GM23338 (cell line): Measurements from ENCODE around the gene ARHGEF11. TPM values are rescaled to one million over a fixed set of nuclear protein-coding genes. Genes with fewer than 3 reads are reported as not detected.

Experiments
- ATAC-seq: fragments of 200-7000 bp; cut with Tn5 transposase; 3 replicates; pipeline ENCODE4 v1.9.1; 2020
- DNase-seq: peaks from one replicate; pipeline ENCODE4 v3.0.0-alpha.2; 2015; ENCODE audit warnings: low spot score
- H2AFZ ChIP-seq: fragments of 200-600 bp; sonication (generic); 2 replicates; pipeline ENCODE4 v1.8.0; 2016; ENCODE audit warnings: antibody characterized with exemption, mild to moderate bottlenecking, moderate library complexity
- H3F3A ChIP-seq: fragments of 200-600 bp; sonication (generic); replicated peaks from 2 replicates; pipeline ENCODE4 v1.8.0; 2017; ENCODE audit warnings: antibody characterized with exemption, mixed run types, low read depth
- H3K27ac ChIP-seq: fragments of 200-600 bp; sonication (generic); 2 replicates; pipeline ENCODE4 v1.6.1; 2016; ENCODE audit warnings: low read depth
- H3K27me3 ChIP-seq: fragments of 200-600 bp; sonication (generic); 2 replicates; pipeline ENCODE4 v1.8.0; 2016; ENCODE audit warnings: mild to moderate bottlenecking, mixed run types, moderate library complexity; ENCODE audit not compliant: insufficient read depth
- H3K36me3 ChIP-seq: fragments of 200-600 bp; sonication (generic); 2 replicates; pipeline ENCODE4 v1.8.0; 2016; ENCODE audit warnings: mild to moderate bottlenecking; ENCODE audit not compliant: insufficient read depth
- H3K4me1 ChIP-seq: fragments of 200-600 bp; sonication (generic); 2 replicates; pipeline ENCODE4 v1.8.0; 2016; ENCODE audit warnings: mild to moderate bottlenecking, moderate library complexity; ENCODE audit not compliant: insufficient read depth
- H3K4me2 ChIP-seq: fragments of 200-600 bp; sonication (generic); 2 replicates; pipeline ENCODE4 v1.7.1; 2017; ENCODE audit warnings: mixed run types
- H3K4me3 ChIP-seq: fragments of 200-600 bp; sonication (generic); 2 replicates; pipeline ENCODE4 v1.6.1; 2016; ENCODE audit warnings: mixed run types
- H3K79me2 ChIP-seq: fragments of 200-600 bp; sonication (generic); replicated peaks from 2 replicates; pipeline ENCODE4 v1.8.0; 2017; ENCODE audit warnings: mild to moderate bottlenecking; ENCODE audit not compliant: insufficient read depth
- H3K9me2 ChIP-seq: fragments of 200-600 bp; sonication (generic); 2 replicates; pipeline ENCODE4 v1.8.0; 2017; ENCODE audit not compliant: insufficient read depth
- H4K20me1 ChIP-seq: fragments of 200-600 bp; sonication (generic); replicated peaks from 2 replicates; pipeline ENCODE4 v1.8.0; 2017; ENCODE audit warnings: mild to moderate bottlenecking; ENCODE audit not compliant: insufficient read depth
- H3K27ac Mint-ChIP-seq: 2 replicates; pipeline ENCODE4 v1.8.0; 2020; ENCODE audit warnings: inconsistent platforms, mild to moderate bottlenecking, moderate library complexity, mixed read lengths
- H3K27me3 Mint-ChIP-seq: 3 replicates; pipeline ENCODE4 v1.8.0; 2022; ENCODE audit warnings: low read depth, mild to moderate bottlenecking, moderate library complexity, mixed read lengths, inconsistent platforms; ENCODE audit not compliant: insufficient read depth, poor library complexity
- H3K36me3 Mint-ChIP-seq: 3 replicates; pipeline ENCODE4 v1.8.0; 2021; ENCODE audit warnings: low read depth, mild to moderate bottlenecking, inconsistent platforms, moderate library complexity, mixed read lengths
- H3K4me1 Mint-ChIP-seq: 3 replicates; pipeline ENCODE4 v1.8.0; 2020; ENCODE audit warnings: mild to moderate bottlenecking, inconsistent platforms, mixed read lengths
- H3K4me3 Mint-ChIP-seq: 3 replicates; pipeline ENCODE4 v1.8.0; 2021; ENCODE audit warnings: moderate library complexity, mild to moderate bottlenecking, inconsistent platforms, mixed read lengths
- H3K9me3 Mint-ChIP-seq: 3 replicates; pipeline ENCODE4 v1.8.0; 2020; ENCODE audit warnings: moderate library complexity, mild to moderate bottlenecking, inconsistent platforms, mixed read lengths
- EZH2phosphoT487 ChIP-seq: fragments of 200-600 bp; sonication (generic); IDR thresholded peaks from one replicate; pipeline ENCODE4 v1.8.1; 2018; ENCODE audit warnings: antibody characterized with exemption; ENCODE audit not compliant: unreplicated experiment
- JUNB ChIP-seq: IDR thresholded peaks from one replicate; pipeline ENCODE4 v1.6.1; 2016; ENCODE audit warnings: antibody characterized with exemption; ENCODE audit not compliant: unreplicated experiment
- NANOG ChIP-seq: IDR thresholded peaks from 2 replicates; pipeline ENCODE4 v1.6.1; 2016; ENCODE audit warnings: antibody characterized with exemption, borderline replicate concordance
- ZNF114 ChIP-seq: fragments of 250-450 bp; sonication (Bioruptor Pico); IDR thresholded peaks from 2 replicates; pipeline ENCODE4 v1.5.0; 2020; ENCODE audit warnings: mild to moderate bottlenecking, moderate library complexity
- ZNF331 ChIP-seq: fragments of 250-450 bp; sonication (Bioruptor Pico); IDR thresholded peaks from 2 replicates; pipeline ENCODE4 v1.5.0; 2020; ENCODE audit warnings: low read depth, mild to moderate bottlenecking, moderate library complexity
- polyA plus RNA-seq: library from polyadenylated mRNA; unstranded; fragments of >200 nt; fragmentation: Nextera tagmentation; extraction: Ambion mirVana; gene quantifications from 2 replicates; pipeline ENCODE4 v1.2.1, GENCODE V29; 2016
- total RNA-seq: library from RNA; depleted of rRNA; stranded (reverse); fragments of >200 nt; shearing (Covaris generic); gene quantifications from 2 replicates; pipeline ENCODE4 v1.2.3, GENCODE V29; 2014
- TF ChIP-seq, protein P1 (sequence below): IDR thresholded peaks from one replicate; pipeline ENCODE4 v1.6.1; 2018; ENCODE audit warnings: antibody characterized with exemption; ENCODE audit not compliant: unreplicated experiment
- TF ChIP-seq, protein P2 (sequence below): fragments of 250-450 bp; sonication (Bioruptor Pico); IDR thresholded peaks from 2 replicates; pipeline ENCODE4 v1.5.0; 2020; ENCODE audit warnings: mild to moderate bottlenecking, moderate library complexity
- TF ChIP-seq, protein P3 (sequence below): IDR thresholded peaks from 2 replicates; pipeline ENCODE4 v1.6.1; 2016; ENCODE audit warnings: antibody characterized with exemption

ARHGEF11 gene
- total and polyA plus RNA-seq, 2 experiments from 2014 or later, result 12.3 to 33.7 TPM

DNA sequence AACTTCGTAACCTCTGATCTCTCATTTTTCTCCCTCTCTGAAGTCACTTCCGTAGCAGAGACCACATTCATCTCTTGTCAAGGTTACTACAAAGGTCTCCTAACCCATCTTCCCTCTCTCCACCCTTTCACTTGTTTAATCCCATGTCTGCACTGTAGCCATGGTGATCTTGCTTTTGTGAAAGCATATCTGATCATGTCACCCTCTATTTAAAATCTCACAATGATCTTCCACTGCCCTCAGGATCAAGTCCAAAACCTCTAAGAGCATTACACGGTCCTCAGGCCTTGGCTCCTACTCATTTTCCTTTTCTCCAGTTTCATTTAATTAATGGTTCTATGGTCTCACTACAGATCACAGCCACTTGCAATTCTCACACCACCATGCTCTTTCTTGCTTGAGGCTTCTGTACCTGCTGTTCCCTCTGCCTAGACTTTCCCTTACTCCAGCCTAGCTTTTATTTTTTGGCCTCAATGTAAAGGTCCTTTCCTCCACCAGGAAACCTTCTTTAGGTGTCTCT is 12.1 kb downstream of the ARHGEF11 start:
- Histone ChIP-seq H3F3A (no peaks in the 10 kb centered on the region), H3K4me1 (0 out of 2 replicates have a peak, but pooled peaks cover 11% of the 10 kb centered on the region), H3K79me2 (peaks cover 95% of the 10 kb centered on the region), H3K27ac (no peak overlapping the region), H3K9me2 (no peaks in the 10 kb centered on the region; the same call in 1 of the 2 replicates), H3K4me2 (no peak overlapping the region), H2AFZ (no peak overlapping the region), H4K20me1 (peaks cover 23% of the 10 kb centered on the region), H3K36me3 (no peaks in the 10 kb centered on the region), H3K27me3 (no peaks in the 10 kb centered on the region), H3K4me3 (no peak overlapping the region)
- Mint-ChIP-seq H3K36me3 (no peaks in the 10 kb centered on the region; the same call in 2 of the 3 replicates), H3K4me3 (no peak overlapping the region), H3K4me1 (peaks cover 12% of the 10 kb centered on the region), H3K9me3 (no peaks in the 10 kb centered on the region; the same call in 2 of the 3 replicates), H3K27me3 (peaks cover 11% of the 10 kb centered on the region), H3K27ac (no peak overlapping the region)
- TF ChIP-seq JUNB (no peak), ZNF114 (CRISPR knock-in tag) (no peak)
- no peak for ATAC-seq
- no peak for DNase-seq

DNA sequence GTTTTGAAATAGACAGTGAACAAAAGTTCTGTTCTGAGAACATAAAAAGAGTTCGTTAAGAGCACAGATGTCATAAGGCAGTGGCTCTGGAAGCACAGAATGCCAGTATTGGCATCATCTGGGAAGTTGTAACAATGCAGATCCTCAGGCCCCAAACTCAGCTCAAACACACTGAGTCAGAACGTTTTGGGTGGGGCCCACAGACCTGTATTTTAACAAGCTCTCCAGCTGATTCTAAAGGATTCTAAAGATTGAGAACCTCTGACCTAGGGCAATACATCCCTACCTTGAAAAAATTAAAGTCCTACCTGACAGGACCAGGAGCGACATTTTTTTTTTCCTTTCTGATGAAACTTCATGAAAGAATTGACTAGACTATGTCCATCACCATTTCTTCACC is 13.2 kb downstream of the ARHGEF11 start:
- no peaks in the 10 kb centered on the region for H3K36me3 ChIP-seq
- no peak overlapping the region for H3K4me2 ChIP-seq
- no peak overlapping the region for H2AFZ ChIP-seq
- H4K20me1 ChIP-seq, result peaks cover 23% of the 10 kb centered on the region
- peaks cover 95% of the 10 kb centered on the region for H3K79me2 ChIP-seq
- no peak overlapping the region for H3K4me3 Mint-ChIP-seq
- DNase-seq (no peak), ATAC-seq (no peak)
- H3K27ac Mint-ChIP-seq, result no peak overlapping the region
- no peaks in the 10 kb centered on the region; the same call in 2 of the 3 replicates for H3K36me3 Mint-ChIP-seq
- H3K9me3 Mint-ChIP-seq, result no peaks in the 10 kb centered on the region; the same call in 2 of the 3 replicates
- H3K27ac ChIP-seq, result no peak overlapping the region
- peaks cover 11% of the 10 kb centered on the region for H3K27me3 Mint-ChIP-seq
- H3K4me1 ChIP-seq, result 0 out of 2 replicates have a peak, but pooled peaks cover 14% of the 10 kb centered on the region
- no peak overlapping the region for H3K4me3 ChIP-seq
- no peaks in the 10 kb centered on the region; the same call in 1 of the 2 replicates for H3K9me2 ChIP-seq
- H3K4me1 Mint-ChIP-seq, result peaks cover 15% of the 10 kb centered on the region
- H3F3A ChIP-seq, result no peaks in the 10 kb centered on the region
- H3K27me3 ChIP-seq, result no peaks in the 10 kb centered on the region
- TF ChIP-seq, protein P1, sequence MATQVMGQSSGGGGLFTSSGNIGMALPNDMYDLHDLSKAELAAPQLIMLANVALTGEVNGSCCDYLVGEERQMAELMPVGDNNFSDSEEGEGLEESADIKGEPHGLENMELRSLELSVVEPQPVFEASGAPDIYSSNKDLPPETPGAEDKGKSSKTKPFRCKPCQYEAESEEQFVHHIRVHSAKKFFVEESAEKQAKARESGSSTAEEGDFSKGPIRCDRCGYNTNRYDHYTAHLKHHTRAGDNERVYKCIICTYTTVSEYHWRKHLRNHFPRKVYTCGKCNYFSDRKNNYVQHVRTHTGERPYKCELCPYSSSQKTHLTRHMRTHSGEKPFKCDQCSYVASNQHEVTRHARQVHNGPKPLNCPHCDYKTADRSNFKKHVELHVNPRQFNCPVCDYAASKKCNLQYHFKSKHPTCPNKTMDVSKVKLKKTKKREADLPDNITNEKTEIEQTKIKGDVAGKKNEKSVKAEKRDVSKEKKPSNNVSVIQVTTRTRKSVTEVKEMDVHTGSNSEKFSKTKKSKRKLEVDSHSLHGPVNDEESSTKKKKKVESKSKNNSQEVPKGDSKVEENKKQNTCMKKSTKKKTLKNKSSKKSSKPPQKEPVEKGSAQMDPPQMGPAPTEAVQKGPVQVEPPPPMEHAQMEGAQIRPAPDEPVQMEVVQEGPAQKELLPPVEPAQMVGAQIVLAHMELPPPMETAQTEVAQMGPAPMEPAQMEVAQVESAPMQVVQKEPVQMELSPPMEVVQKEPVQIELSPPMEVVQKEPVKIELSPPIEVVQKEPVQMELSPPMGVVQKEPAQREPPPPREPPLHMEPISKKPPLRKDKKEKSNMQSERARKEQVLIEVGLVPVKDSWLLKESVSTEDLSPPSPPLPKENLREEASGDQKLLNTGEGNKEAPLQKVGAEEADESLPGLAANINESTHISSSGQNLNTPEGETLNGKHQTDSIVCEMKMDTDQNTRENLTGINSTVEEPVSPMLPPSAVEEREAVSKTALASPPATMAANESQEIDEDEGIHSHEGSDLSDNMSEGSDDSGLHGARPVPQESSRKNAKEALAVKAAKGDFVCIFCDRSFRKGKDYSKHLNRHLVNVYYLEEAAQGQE, result no peak
- TF ChIP-seq JUNB (no peak), EZH2phosphoT487 (no peak), NANOG (no peak), ZNF331 (CRISPR knock-in tag) (no peak), ZNF114 (CRISPR knock-in tag) (no peak)
- TF ChIP-seq, protein P2, sequence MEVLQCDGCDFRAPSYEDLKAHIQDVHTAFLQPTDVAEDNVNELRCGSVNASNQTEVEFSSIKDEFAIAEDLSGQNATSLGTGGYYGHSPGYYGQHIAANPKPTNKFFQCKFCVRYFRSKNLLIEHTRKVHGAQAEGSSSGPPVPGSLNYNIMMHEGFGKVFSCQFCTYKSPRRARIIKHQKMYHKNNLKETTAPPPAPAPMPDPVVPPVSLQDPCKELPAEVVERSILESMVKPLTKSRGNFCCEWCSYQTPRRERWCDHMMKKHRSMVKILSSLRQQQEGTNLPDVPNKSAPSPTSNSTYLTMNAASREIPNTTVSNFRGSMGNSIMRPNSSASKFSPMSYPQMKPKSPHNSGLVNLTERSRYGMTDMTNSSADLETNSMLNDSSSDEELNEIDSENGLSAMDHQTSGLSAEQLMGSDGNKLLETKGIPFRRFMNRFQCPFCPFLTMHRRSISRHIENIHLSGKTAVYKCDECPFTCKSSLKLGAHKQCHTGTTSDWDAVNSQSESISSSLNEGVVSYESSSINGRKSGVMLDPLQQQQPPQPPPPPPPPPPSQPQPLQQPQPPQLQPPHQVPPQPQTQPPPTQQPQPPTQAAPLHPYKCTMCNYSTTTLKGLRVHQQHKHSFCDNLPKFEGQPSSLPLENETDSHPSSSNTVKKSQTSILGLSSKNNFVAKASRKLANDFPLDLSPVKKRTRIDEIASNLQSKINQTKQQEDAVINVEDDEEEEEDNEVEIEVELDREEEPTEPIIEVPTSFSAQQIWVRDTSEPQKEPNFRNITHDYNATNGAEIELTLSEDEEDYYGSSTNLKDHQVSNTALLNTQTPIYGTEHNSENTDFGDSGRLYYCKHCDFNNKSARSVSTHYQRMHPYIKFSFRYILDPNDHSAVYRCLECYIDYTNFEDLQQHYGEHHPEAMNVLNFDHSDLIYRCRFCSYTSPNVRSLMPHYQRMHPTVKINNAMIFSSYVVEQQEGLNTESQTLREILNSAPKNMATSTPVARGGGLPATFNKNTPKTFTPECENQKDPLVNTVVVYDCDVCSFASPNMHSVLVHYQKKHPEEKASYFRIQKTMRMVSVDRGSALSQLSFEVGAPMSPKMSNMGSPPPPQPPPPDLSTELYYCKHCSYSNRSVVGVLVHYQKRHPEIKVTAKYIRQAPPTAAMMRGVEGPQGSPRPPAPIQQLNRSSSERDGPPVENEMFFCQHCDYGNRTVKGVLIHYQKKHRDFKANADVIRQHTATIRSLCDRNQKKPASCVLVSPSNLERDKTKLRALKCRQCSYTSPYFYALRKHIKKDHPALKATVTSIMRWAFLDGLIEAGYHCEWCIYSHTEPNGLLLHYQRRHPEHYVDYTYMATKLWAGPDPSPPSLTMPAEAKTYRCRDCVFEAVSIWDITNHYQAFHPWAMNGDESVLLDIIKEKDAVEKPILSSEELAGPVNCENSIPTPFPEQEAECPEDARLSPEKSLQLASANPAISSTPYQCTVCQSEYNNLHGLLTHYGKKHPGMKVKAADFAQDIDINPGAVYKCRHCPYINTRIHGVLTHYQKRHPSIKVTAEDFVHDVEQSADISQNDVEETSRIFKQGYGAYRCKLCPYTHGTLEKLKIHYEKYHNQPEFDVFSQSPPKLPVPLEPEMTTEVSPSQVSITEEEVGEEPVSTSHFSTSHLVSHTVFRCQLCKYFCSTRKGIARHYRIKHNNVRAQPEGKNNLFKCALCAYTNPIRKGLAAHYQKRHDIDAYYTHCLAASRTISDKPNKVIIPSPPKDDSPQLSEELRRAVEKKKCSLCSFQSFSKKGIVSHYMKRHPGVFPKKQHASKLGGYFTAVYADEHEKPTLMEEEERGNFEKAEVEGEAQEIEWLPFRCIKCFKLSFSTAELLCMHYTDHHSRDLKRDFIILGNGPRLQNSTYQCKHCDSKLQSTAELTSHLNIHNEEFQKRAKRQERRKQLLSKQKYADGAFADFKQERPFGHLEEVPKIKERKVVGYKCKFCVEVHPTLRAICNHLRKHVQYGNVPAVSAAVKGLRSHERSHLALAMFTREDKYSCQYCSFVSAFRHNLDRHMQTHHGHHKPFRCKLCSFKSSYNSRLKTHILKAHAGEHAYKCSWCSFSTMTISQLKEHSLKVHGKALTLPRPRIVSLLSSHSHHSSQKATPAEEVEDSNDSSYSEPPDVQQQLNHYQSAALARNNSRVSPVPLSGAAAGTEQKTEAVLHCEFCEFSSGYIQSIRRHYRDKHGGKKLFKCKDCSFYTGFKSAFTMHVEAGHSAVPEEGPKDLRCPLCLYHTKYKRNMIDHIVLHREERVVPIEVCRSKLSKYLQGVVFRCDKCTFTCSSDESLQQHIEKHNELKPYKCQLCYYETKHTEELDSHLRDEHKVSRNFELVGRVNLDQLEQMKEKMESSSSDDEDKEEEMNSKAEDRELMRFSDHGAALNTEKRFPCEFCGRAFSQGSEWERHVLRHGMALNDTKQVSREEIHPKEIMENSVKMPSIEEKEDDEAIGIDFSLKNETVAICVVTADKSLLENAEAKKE (CRISPR knock-in tag), result no peak
- TF ChIP-seq, protein P3, sequence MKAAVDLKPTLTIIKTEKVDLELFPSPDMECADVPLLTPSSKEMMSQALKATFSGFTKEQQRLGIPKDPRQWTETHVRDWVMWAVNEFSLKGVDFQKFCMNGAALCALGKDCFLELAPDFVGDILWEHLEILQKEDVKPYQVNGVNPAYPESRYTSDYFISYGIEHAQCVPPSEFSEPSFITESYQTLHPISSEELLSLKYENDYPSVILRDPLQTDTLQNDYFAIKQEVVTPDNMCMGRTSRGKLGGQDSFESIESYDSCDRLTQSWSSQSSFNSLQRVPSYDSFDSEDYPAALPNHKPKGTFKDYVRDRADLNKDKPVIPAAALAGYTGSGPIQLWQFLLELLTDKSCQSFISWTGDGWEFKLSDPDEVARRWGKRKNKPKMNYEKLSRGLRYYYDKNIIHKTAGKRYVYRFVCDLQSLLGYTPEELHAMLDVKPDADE, result no peak
